WTC11 (cell line): ENCODE results near the gene CSNK1E. TPM values are rescaled to one million over a fixed set of nuclear protein-coding genes. Genes with fewer than 3 reads are reported as not detected.
A peak's percentile ranks its signal among the peaks of the same experiment; 100 is the strongest.

ENCODE experiments used
- ATAC-seq: fragments of 200-7000 bp; cut with Tn5 transposase; 2 replicates; pipeline ENCODE4 v1.10.0; 2021; ENCODE audit warnings: mild to moderate bottlenecking, moderate library complexity
- CTCF ChIA-PET: fragments of 300-600 bp; sonication (Branson Sonifier 250); formaldehyde crosslinking; loops from one replicate; lab custom pipeline; 2021; ENCODE audit warnings: antibody characterized with exemption; lab: Charles Lee
- POLR2A ChIA-PET: fragments of 350-600 bp; sonication (Branson Sonifier 250); formaldehyde crosslinking; loops from one replicate; lab custom pipeline; 2021; ENCODE audit warnings: antibody characterized with exemption; lab: Charles Lee
- DNase-seq: peaks from one replicate; pipeline ENCODE4 v3.0.0; 2021; ENCODE audit warnings: low spot score
- H3K27ac Mint-ChIP-seq: 2 replicates; pipeline ENCODE4 v1.8.0; 2021; ENCODE audit warnings: mixed read lengths
- H3K27me3 Mint-ChIP-seq: 2 replicates; pipeline ENCODE4 v1.8.0; 2021; ENCODE audit warnings: low read depth, mild to moderate bottlenecking, moderate library complexity, mixed read lengths
- H3K36me3 Mint-ChIP-seq: 2 replicates; pipeline ENCODE4 v1.8.0; 2021; ENCODE audit warnings: mixed read lengths
- H3K4me1 Mint-ChIP-seq: 2 replicates; pipeline ENCODE4 v1.8.0; 2022; ENCODE audit warnings: mixed read lengths
- H3K4me3 Mint-ChIP-seq: 2 replicates; pipeline ENCODE4 v1.8.0; 2021; ENCODE audit warnings: mild to moderate bottlenecking, moderate library complexity, mixed read lengths
- H3K9me3 Mint-ChIP-seq: 2 replicates; pipeline ENCODE4 v1.8.0; 2021; ENCODE audit warnings: mixed read lengths
- E2F1 ChIP-seq: sonication (generic); formaldehyde crosslinking; IDR thresholded peaks from 2 replicates; pipeline ENCODE4 v1.8.0; 2022; ENCODE audit warnings: mild to moderate bottlenecking, missing genetic modification reagents
- EMX1 ChIP-seq: fragments of 250-450 bp; sonication (Bioruptor Pico); IDR thresholded peaks from 2 replicates; pipeline ENCODE4 v1.8.0; 2021; ENCODE audit warnings: mild to moderate bottlenecking
- ETV6 ChIP-seq: sonication (generic); formaldehyde crosslinking; IDR thresholded peaks from 2 replicates; pipeline ENCODE4 v1.8.1; 2022; ENCODE audit warnings: mild to moderate bottlenecking, missing genetic modification reagents
- IRF1 ChIP-seq: sonication (generic); formaldehyde crosslinking; IDR thresholded peaks from 2 replicates; pipeline ENCODE4 v1.8.0; 2023; ENCODE audit warnings: missing genetic modification reagents
- KAT7 ChIP-seq: sonication (generic); formaldehyde crosslinking; IDR thresholded peaks from 2 replicates; pipeline ENCODE4 v1.8.1; 2023; ENCODE audit warnings: missing genetic modification reagents, mild to moderate bottlenecking, borderline replicate concordance
- MAX ChIP-seq: sonication (generic); formaldehyde crosslinking; IDR thresholded peaks from 2 replicates; pipeline ENCODE4 v1.8.0; 2022; ENCODE audit warnings: mild to moderate bottlenecking, missing genetic modification reagents
- MLX ChIP-seq: sonication (generic); formaldehyde crosslinking; IDR thresholded peaks from 2 replicates; pipeline ENCODE4 v1.8.1; 2023; ENCODE audit warnings: mild to moderate bottlenecking, missing genetic modification reagents, moderate library complexity
- NFYB ChIP-seq: sonication (generic); formaldehyde crosslinking; conservative IDR thresholded peaks from 2 replicates; pipeline ENCODE4 v1.8.0; 2022; ENCODE audit warnings: low read depth, missing genetic modification reagents
- PRRX2 ChIP-seq: fragments of 250-450 bp; sonication (Bioruptor Pico); IDR thresholded peaks from 2 replicates; pipeline ENCODE4 v1.8.0; 2021; ENCODE audit warnings: mild to moderate bottlenecking
- RELA ChIP-seq: sonication (generic); formaldehyde crosslinking; IDR thresholded peaks from 2 replicates; pipeline ENCODE4 v1.8.1; 2022; ENCODE audit warnings: missing genetic modification reagents, mild to moderate bottlenecking, borderline replicate concordance
- STAT6 ChIP-seq: sonication (generic); formaldehyde crosslinking; conservative IDR thresholded peaks from 2 replicates; pipeline ENCODE4 v1.8.1; 2023; ENCODE audit warnings: mild to moderate bottlenecking, low read depth, missing genetic modification reagents, moderate library complexity
- TCF7 ChIP-seq: sonication (generic); formaldehyde crosslinking; IDR thresholded peaks from 2 replicates; pipeline ENCODE4 v1.8.0; 2022; ENCODE audit warnings: mild to moderate bottlenecking, low read depth, missing genetic modification reagents, moderate library complexity
- TEAD1 ChIP-seq: sonication (generic); formaldehyde crosslinking; IDR thresholded peaks from 2 replicates; pipeline ENCODE4 v1.8.0; 2022; ENCODE audit warnings: mild to moderate bottlenecking, missing genetic modification reagents
- TP53 ChIP-seq: sonication (generic); formaldehyde crosslinking; IDR thresholded peaks from 2 replicates; pipeline ENCODE4 v1.8.1; 2023; ENCODE audit warnings: mild to moderate bottlenecking, missing genetic modification reagents
- USF1 ChIP-seq: sonication (generic); formaldehyde crosslinking; IDR thresholded peaks from 2 replicates; pipeline ENCODE4 v1.8.0; 2022; ENCODE audit warnings: mild to moderate bottlenecking, missing genetic modification reagents
- ZBTB21 ChIP-seq: sonication (generic); formaldehyde crosslinking; IDR thresholded peaks from 2 replicates; pipeline ENCODE4 v1.8.1; 2023; ENCODE audit warnings: mild to moderate bottlenecking, missing genetic modification reagents, borderline replicate concordance
- ZNF121 ChIP-seq: sonication (generic); formaldehyde crosslinking; IDR thresholded peaks from 2 replicates; pipeline ENCODE4 v1.8.0; 2023; ENCODE audit warnings: missing genetic modification reagents
- ZNF317 ChIP-seq: sonication (generic); formaldehyde crosslinking; IDR thresholded peaks from 2 replicates; pipeline ENCODE4 v1.8.1; 2023; ENCODE audit warnings: low read depth, mild to moderate bottlenecking, moderate library complexity, missing genetic modification reagents, borderline replicate concordance
- total RNA-seq: library from RNA; stranded (reverse); gene quantifications from 3 replicates; pipeline ENCODE4 v1.2.3, GENCODE V29; 2021
- TF ChIP-seq, protein P1 (sequence below): sonication (generic); formaldehyde crosslinking; IDR thresholded peaks from 2 replicates; pipeline ENCODE4 v1.8.1; 2023; ENCODE audit warnings: mild to moderate bottlenecking, missing genetic modification reagents, moderate library complexity

The CSNK1E gene
- total RNA-seq, 1 experiment from 2014 or later, result 265 TPM

- TF ChIP-seq TCF7 (CRISPR knock-in tag) (no peak), TEAD1 (CRISPR knock-in tag) (0 out of 2 replicates have a peak, but pooled peaks have one; percentile 11), ETV6 (CRISPR knock-in tag) (no peak), RELA (CRISPR knock-in tag) (no peak), IRF1 (CRISPR knock-in tag) (no peak), ZBTB21 (CRISPR knock-in tag) (0 out of 2 replicates have a peak, but pooled peaks have one; percentile 61), NFYB (CRISPR knock-in tag) (no peak), PRRX2 (0 out of 2 replicates have a peak, but pooled peaks have one; percentile 25), ZNF317 (CRISPR knock-in tag) (no peak), ZNF121 (CRISPR knock-in tag) (no peak), E2F1 (CRISPR knock-in tag) (0 out of 2 replicates have a peak, but pooled peaks have one; percentile 35)
These were observed 33.5 kb upstream of the CSNK1E start (continued) for GRCh38 chr22:38350444-38351359.

DNA sequence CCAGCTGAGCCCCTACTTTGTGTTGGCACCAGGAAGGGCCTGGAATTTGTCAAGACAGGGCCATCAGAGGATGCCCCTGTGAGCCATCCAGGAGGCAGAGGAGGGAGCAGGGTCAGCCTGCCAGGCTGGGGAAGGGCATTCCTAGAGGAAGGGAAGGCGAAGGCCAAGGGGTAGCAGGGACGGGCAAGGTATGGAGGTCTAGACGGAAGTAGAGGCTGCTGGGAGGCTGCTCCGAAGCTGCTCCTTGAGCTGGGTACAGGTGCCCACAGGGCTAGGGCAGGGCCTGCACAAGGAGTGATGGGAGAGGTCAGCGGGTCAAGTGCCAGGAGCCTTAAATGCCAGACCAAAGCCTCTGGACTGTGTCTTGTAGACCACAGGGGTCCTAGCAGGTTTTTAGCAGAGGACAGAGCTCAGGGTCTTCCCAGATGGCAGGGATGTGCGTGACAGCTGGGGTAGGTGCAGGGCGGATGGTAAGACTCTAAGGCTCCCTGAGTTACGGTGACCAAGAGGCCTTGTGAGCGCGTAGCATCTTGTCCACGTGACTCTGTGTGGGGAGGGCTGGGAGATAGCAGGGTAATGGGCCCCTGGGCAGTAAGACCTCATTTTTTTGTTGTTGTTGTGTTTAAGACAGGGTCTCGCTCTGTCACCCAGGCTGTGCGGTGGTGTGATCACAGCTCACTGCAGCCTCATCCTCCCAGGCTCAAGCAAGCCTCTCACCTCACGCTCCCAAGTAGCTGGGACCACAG, 31.7 kb upstream of the CSNK1E start:
- ChIA-PET POLR2A (interaction anchor here (1.2 kb wide), 1 partner anchor 59 kb away, joined by 3 read pairs; no protein-coding TSS in a partner anchor), CTCF (interaction anchor here (1.1 to 2.1 kb wide), 2 partner anchors 87 to 297 kb away, joined by 4 read pairs; no protein-coding TSS in a partner anchor)
- Mint-ChIP-seq H3K27me3 (peaks cover 9% of the 10 kb centered on the region), H3K4me1 (peaks cover 34% of the 10 kb centered on the region), H3K4me3 (no peak overlapping the region), H3K9me3 (no peaks in the 10 kb centered on the region), H3K27ac (no peak overlapping the region), H3K36me3 (no peaks in the 10 kb centered on the region)
- ATAC-seq (no peak), DNase-seq (no peak)
- TF ChIP-seq EMX1 (CRISPR knock-in tag), result 0 out of 2 replicates have a peak, but pooled peaks have one; percentile 16
- TF ChIP-seq MAX (CRISPR knock-in tag), result 0 out of 2 replicates have a peak, but pooled peaks have one; percentile 22
- no peak for TF ChIP-seq MLX (CRISPR knock-in tag)
- TF ChIP-seq TP53 (CRISPR knock-in tag), result no peak
- no peak for TF ChIP-seq KAT7
- TF ChIP-seq, protein P1, sequence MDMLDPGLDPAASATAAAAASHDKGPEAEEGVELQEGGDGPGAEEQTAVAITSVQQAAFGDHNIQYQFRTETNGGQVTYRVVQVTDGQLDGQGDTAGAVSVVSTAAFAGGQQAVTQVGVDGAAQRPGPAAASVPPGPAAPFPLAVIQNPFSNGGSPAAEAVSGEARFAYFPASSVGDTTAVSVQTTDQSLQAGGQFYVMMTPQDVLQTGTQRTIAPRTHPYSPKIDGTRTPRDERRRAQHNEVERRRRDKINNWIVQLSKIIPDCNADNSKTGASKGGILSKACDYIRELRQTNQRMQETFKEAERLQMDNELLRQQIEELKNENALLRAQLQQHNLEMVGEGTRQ (CRISPR knock-in tag), result peak; percentile 30; the same call in 1 of the 2 replicates
- 0 out of 2 replicates have a peak, but pooled peaks have one; percentile 38 for TF ChIP-seq USF1
- no peak for TF ChIP-seq STAT6 (CRISPR knock-in tag)
